DOHH2 (cell line): ENCODE results near the gene ALG1L2.
"Not testable (repeated sequence)": the region's sequence is repeated elsewhere in the genome, so short reads cannot be mapped to it uniquely, and the experiment has no call there.

Source experiments
- H3F3A ChIP-seq: fragments of 200-600 bp; sonication (generic), shearing (Covaris generic); 2 replicates; pipeline ENCODE4 v1.6.0; 2016; ENCODE audit warnings: antibody characterized with exemption, mild to moderate bottlenecking; ENCODE audit not compliant: control insufficient read depth, insufficient read depth
- H3K27ac ChIP-seq: fragments of 200-600 bp; sonication (generic); 2 replicates; pipeline ENCODE4 v1.5.1; 2014; ENCODE audit warnings: low read depth, mild to moderate bottlenecking, low read length, moderate library complexity
- H3K27me3 ChIP-seq: fragments of 200-600 bp; sonication (generic); 2 replicates; pipeline ENCODE4 v1.6.1; 2014; ENCODE audit warnings: mild to moderate bottlenecking, low read length, mixed read lengths; ENCODE audit not compliant: control insufficient read depth
- H3K36me3 ChIP-seq: fragments of 200-600 bp; sonication (generic); 2 replicates; pipeline ENCODE4 v1.6.1; 2014; ENCODE audit warnings: mild to moderate bottlenecking, low read length, moderate library complexity, mixed read lengths; ENCODE audit not compliant: control insufficient read depth
- H3K4me1 ChIP-seq: fragments of 200-600 bp; sonication (generic); 2 replicates; pipeline ENCODE4 v1.6.1; 2014; ENCODE audit warnings: mild to moderate bottlenecking, low read length, mixed read lengths; ENCODE audit not compliant: control insufficient read depth
- H3K4me2 ChIP-seq: fragments of 200-600 bp; sonication (generic); 2 replicates; pipeline ENCODE4 v1.6.0; 2014; ENCODE audit warnings: mild to moderate bottlenecking, low read length, moderate library complexity
- H3K4me3 ChIP-seq: fragments of 200-600 bp; sonication (generic); 2 replicates; pipeline ENCODE4 v1.5.1; 2014; ENCODE audit warnings: mild to moderate bottlenecking, low read length, mixed read lengths
- H3K79me2 ChIP-seq: fragments of 200-600 bp; sonication (generic); 2 replicates; pipeline ENCODE4 v1.6.1; 2014; ENCODE audit warnings: mild to moderate bottlenecking, low read length, mixed read lengths; ENCODE audit not compliant: control insufficient read depth
- H3K9me2 ChIP-seq: fragments of 200-600 bp; sonication (generic); replicated peaks from 2 replicates; pipeline ENCODE4 v1.6.1; 2014; ENCODE audit warnings: mild to moderate bottlenecking, low read length, mixed read lengths; ENCODE audit not compliant: control insufficient read depth
- H3K9me3 ChIP-seq: fragments of 200-600 bp; sonication (generic); 2 replicates; pipeline ENCODE4 v1.6.1; 2014; ENCODE audit warnings: antibody characterized with exemption, low read length, mixed read lengths; ENCODE audit not compliant: control insufficient read depth, insufficient read depth
- H4K20me1 ChIP-seq: fragments of 200-600 bp; sonication (generic); 2 replicates; pipeline ENCODE4 v1.6.0; 2014; ENCODE audit warnings: low read depth, mild to moderate bottlenecking, antibody characterized with exemption, low read length, moderate library complexity; ENCODE audit not compliant: control insufficient read depth, insufficient read depth
- CTCF ChIP-seq: fragments of 200-600 bp; sonication (generic); IDR thresholded peaks from one replicate; pipeline ENCODE4 v1.5.1; 2014; ENCODE audit warnings: antibody characterized with exemption, mild to moderate bottlenecking, low read depth, low read length; ENCODE audit not compliant: poor library complexity, severe bottlenecking
- EZH2phosphoT487 ChIP-seq: fragments of 200-600 bp; sonication (generic); IDR thresholded peaks from 2 replicates; pipeline ENCODE4 v1.6.1; 2017; ENCODE audit warnings: borderline replicate concordance, mild to moderate bottlenecking, antibody characterized with exemption, low read length, moderate library complexity, mixed read lengths

The ALG1L2 gene

GRCh38 chr3:130081351-130081881 lies at the start of gene ALG1L2:
Gene ALG1L2 (plus strand): TSS chr3:130081831. CDS start chr3:130082017, 186 bp downstream.
- Histone ChIP-seq H3K27me3 (0 out of 2 replicates have a peak, but pooled peaks cover 3% of the 10 kb centered on the region), H3K4me1 (0 out of 2 replicates have a peak, but pooled peaks cover 3% of the 10 kb centered on the region), H3K27ac (no peak within 1 kb of the TSS), H3K4me3 (no peak within 1 kb of the TSS), H3K4me2 (no peak within 1 kb of the TSS), H3K79me2 (no peaks in the 10 kb centered on the region), H3K9me2 (no peaks in the 10 kb centered on the region), H4K20me1 (no peaks in the 10 kb centered on the region), H3K36me3 (no peaks in the 10 kb centered on the region), H3F3A (no peaks in the 10 kb centered on the region), H3K9me3 (no peaks in the 10 kb centered on the region)
- no peak for TF ChIP-seq EZH2phosphoT487
- no peak for TF ChIP-seq CTCF

- H3K9me3 ChIP-seq, H3F3A ChIP-seq, H3K36me3 ChIP-seq, H3K9me2 ChIP-seq, H4K20me1 ChIP-seq, H3K79me2 ChIP-seq, H3K4me1 ChIP-seq, H3K27ac ChIP-seq, H3K4me3 ChIP-seq, H3K4me2 ChIP-seq, H3K27me3 ChIP-seq: not testable (repeated sequence)
These were observed 44.4 kb upstream of the ALG1L2 start for GRCh38 chr3:130037126-130037815.

- not testable (repeated sequence) for H3K4me2 ChIP-seq, H3K9me2 ChIP-seq, H3K4me3 ChIP-seq, H3K27ac ChIP-seq, H4K20me1 ChIP-seq, H3K4me1 ChIP-seq, H3K27me3 ChIP-seq, H3F3A ChIP-seq, H3K9me3 ChIP-seq, H3K79me2 ChIP-seq, H3K36me3 ChIP-seq
These were observed 38.9 kb upstream of the ALG1L2 start for GRCh38 chr3:130042736-130043135.

- not testable (repeated sequence) for H3K9me2 ChIP-seq, H4K20me1 ChIP-seq, H3K9me3 ChIP-seq, H3K27me3 ChIP-seq, H3F3A ChIP-seq, H3K4me1 ChIP-seq, H3K27ac ChIP-seq, H3K4me2 ChIP-seq, H3K79me2 ChIP-seq, H3K4me3 ChIP-seq, H3K36me3 ChIP-seq
These were observed 38.0 kb upstream of the ALG1L2 start for GRCh38 chr3:130043658-130044057.

DNA sequence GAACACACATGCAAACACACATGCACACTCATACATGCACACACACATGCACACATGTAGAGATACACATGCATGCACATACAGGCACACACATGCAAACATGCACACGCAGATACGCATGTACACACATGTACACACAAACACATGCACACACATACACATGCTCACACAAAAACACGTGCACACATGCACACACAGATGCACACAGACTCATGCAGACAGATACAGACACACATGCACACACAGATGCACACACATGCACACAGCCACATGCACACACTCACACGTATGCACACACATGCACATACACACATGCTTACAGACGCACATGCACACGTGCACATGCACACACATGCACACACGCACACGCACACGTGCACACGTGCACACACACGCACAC lies 37.3 kb upstream of the ALG1L2 start:
- Histone ChIP-seq H3K27ac (no peak overlapping the region), H3F3A (no peaks in the 10 kb centered on the region), H3K4me2 (no peak overlapping the region), H3K79me2 (no peaks in the 10 kb centered on the region), H3K27me3 (peaks cover 3% of the 10 kb centered on the region), H3K4me3 (no peak overlapping the region), H3K4me1 (no peaks in the 10 kb centered on the region), H4K20me1 (no peaks in the 10 kb centered on the region), H3K9me2 (no peaks in the 10 kb centered on the region), H3K9me3 (peaks cover 4% of the 10 kb centered on the region; the same call in 1 of the 2 replicates), H3K36me3 (no peaks in the 10 kb centered on the region)
- TF ChIP-seq EZH2phosphoT487 (no peak), CTCF (no peak)
